Astrocyte of the hippocampus (primary cell): Measurements from ENCODE around the gene MAPK6.
"Not testable (repeated sequence)": the region's sequence is repeated elsewhere in the genome, so short reads cannot be mapped to it uniquely, and the experiment has no call there.

ENCODE experiments used
- DNase-seq: peaks from one replicate; pipeline ENCODE4 v3.0.0; 2011; ENCODE audit warnings: low read depth, low spot score

Gene MAPK6

DNA sequence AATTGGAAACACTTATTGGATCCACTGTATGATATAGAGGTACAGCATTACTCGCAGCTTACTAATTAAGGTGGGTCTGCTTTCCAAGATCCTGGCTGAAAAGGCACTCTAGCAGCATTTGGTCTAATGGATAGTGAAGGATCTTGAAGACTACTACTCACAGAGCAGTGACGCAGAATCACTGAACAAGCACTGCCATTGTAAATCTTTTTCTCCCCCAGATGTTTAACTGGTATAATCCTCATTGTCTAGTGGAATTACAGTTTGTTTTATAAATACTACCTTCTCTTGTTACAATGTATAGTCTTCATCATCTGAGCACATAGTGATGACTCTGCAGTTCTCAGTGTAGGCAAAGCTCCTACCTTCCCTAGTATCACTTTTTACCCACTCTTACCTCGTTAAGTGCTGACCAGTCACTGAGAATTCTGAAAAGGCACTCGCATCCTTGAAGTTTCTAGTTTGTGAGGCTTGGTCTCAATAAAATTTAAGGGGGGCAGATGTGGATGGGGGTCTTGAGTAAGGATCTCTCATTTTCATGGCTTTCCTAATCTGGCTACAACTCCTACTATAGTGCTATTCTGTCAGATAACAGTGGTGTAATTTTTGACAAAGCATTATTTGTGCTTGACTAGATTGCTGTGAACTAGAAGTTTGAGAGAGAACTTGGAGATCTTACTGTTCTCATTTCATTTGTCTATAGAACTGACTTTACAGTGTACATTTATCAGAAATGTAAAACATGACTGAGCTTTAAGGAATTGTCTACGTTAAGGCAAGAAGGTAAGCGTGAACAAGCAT is 23.2 kb downstream of the MAPK6 start:
- DNase-seq: no peak

DNA sequence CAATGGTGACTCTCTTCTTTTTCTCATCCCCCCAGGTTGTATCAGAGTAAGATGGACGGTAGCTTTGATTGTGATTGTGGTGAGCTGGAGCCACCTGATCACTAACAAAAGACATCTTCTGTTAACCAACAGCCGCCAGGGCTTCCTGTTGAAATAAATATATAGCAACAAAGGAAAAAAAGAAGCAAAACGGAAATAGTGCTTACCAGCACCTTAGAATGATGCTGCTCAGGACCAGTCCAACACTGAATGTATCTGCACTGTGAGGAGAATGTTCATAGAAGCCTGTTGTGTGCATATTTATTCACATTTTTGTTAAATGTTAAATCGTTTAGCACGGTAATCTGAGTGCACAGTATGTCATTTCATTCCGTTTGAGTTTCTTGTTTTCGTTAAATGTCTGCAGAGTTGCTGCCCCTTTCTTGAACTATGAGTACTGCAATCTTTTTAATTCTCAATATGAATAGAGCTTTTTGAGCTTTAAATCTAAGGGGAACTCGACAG is 26.8 kb downstream of the MAPK6 start:
- not testable (repeated sequence) for DNase-seq

DNA sequence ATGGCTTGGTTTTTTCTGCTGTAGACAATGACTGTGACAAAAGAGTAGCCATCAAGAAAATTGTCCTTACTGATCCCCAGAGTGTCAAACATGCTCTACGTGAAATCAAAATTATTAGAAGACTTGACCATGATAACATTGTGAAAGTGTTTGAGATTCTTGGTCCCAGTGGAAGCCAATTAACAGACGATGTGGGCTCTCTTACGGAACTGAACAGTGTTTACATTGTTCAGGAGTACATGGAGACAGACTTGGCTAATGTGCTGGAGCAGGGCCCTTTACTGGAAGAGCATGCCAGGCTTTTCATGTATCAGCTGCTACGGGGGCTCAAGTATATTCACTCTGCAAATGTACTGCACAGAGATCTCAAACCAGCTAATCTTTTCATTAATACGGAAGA is 27.5 kb downstream of the MAPK6 start:
- DNase-seq: peak; percentile 48

GRCh38 chr15:52050416-52050815 is 31.4 kb downstream of the MAPK6 start:
- peak; percentile 22 for DNase-seq

- no peak for DNase-seq
Observed at GRCh38 chr15:52052066-52052935, 33.3 kb downstream of the MAPK6 start.

- no peak for DNase-seq
Observed at GRCh38 chr15:52054381-52054780, 35.4 kb downstream of the MAPK6 start.

- DNase-seq: not testable (repeated sequence)
Observed at GRCh38 chr15:52054858-52055257, 35.8 kb downstream of the MAPK6 start.

GRCh38 chr15:52056001-52056400 is 37.0 kb downstream of the MAPK6 start:
- DNase-seq: no peak

GRCh38 chr15:52056496-52056895 is 37.5 kb downstream of the MAPK6 start:
- DNase-seq: no peak

GRCh38 chr15:52057996-52058395 is 39.0 kb downstream of the MAPK6 start:
- DNase-seq: no peak

DNA sequence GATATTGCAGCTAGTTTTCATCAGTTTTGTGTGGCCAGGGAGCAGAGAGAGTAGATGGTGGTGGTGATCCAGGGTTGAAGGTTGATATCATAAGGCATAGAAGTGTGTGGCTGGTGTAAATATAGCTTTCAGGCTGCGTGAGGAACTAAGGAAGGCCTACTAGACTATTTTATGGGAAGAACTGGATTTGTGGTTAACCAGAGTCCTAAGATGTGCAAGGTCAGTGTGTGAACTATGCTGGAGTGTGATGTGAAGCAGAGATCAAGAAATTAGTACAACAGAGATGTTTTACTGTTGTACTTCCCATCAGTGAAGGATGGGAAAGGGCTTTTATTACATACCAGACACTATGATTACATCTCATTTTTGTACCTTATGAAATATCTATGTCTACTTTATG is 41.5 kb downstream of the MAPK6 start:
- DNase-seq: no peak

GRCh38 chr15:52066842-52067544 is 48.0 kb downstream of the MAPK6 start:
- no peak for DNase-seq

GRCh38 chr15:52067545-52067926 is 48.5 kb downstream of the MAPK6 start:
- DNase-seq: no peak

- DNase-seq: no peak
Observed at GRCh38 chr15:52068004-52068615, 49.1 kb downstream of the MAPK6 start.

DNA sequence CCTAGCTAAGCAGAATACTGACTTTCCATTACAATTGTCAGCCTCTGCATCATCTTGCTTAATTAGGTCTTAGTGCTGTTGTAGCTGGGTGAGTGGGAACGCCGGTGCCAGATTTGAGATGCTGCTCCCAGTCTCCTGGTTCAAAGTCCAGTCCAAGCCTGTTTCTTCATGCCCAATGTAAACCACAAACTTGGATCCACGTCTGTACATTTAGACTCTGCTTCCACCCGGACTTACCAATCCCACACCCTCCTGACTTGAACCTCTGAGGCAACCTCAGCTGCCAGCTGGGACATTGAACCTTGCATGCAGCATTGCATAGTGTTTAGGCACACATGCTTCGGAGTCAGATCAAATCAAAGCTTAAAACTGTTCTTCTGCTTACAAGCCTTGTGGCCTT is 50.5 kb downstream of the MAPK6 start:
- no peak for DNase-seq

- no peak for DNase-seq
Observed at GRCh38 chr15:52071570-52071969, 52.6 kb downstream of the MAPK6 start.

- peak; percentile 61 for DNase-seq
Observed at GRCh38 chr15:52076889-52077781, 58.1 kb downstream of the MAPK6 start.

GRCh38 chr15:52078197-52078875 is 59.3 kb downstream of the MAPK6 start:
- DNase-seq: no peak

DNA sequence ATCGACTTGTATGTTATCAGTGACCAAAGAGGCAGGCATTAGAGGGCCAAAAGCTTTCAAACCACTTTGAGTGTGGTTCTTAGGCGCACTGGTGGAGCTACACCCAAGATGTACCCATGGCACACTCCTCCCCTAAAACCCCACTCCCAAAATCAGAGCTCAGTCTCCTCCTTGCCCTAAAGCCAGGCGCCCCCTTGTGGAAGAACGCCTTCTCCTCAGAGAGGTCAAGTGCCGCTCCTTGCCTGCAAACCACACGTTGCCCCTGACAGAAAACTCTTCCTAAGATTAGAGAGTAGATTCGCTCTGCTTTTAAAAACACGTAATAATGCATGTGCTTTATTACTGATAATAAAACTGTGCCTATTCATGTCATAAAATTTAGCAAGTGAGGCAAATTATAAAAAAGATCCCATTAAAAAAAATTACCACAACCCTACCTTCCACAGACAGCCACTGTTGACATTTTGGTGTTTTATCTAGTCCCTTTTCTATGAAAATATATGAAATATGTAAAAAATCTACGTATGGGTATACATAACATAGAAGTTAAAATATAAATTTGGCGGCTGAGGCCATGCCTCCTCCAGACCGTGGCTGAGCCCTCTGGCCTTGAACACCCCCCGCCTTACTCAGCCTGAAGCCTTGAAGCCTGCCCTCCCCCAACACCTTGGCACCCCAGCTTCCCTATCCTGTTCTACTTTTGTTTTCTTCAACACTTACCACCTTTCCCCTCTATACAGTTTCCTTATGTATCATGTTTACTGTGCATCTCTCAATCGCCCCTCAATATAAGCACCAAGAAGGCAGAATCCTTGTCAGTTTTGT is 60.1 kb downstream of the MAPK6 start:
- peak; percentile 69 for DNase-seq
